Hematopoietic multipotent progenitor cell treated with erythropoietin and hydrocortisone succinate and interleukin-3 and kit ligand, for 15 days (in vitro differentiated cells): ENCODE results near the gene GTF2IRD1.
"Not testable (repeated sequence)": the region's sequence is repeated elsewhere in the genome, so short reads cannot be mapped to it uniquely, and the experiment has no call there.

ENCODE experiments used
- DNase-seq: peaks from one replicate; pipeline ENCODE4 v3.0.0-alpha.2; 2015; ENCODE audit warnings: low spot score

The GTF2IRD1 gene

GRCh38 chr7:74453322-74454011 is at the start of gene GTF2IRD1:
GTF2IRD1 (plus strand) TSS chr7:74453906; CDS start chr7:74508081, 54,175 bp downstream.
- DNase-seq: no peak

DNA sequence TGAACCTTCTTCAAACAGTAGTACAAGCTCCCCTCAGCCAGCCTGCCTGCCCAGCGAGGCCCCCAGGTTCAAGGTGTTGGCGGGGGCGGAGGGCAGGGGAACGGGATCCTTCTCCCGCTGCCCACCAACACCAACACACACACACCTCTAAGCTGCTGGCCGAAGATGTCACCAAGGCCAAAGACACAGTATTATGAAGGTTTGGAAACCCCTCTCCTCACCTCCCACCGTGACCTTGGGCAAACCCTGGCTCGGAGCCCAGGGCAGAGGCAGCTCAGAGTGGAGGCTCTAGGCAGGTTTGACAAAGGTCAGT is 49.4 kb upstream of the GTF2IRD1 start:
- DNase-seq: no peak

GRCh38 chr7:74404741-74405140 is 49.0 kb upstream of the GTF2IRD1 start:
- no peak for DNase-seq

GRCh38 chr7:74405191-74405898 is 48.4 kb upstream of the GTF2IRD1 start:
- no peak for DNase-seq

DNA sequence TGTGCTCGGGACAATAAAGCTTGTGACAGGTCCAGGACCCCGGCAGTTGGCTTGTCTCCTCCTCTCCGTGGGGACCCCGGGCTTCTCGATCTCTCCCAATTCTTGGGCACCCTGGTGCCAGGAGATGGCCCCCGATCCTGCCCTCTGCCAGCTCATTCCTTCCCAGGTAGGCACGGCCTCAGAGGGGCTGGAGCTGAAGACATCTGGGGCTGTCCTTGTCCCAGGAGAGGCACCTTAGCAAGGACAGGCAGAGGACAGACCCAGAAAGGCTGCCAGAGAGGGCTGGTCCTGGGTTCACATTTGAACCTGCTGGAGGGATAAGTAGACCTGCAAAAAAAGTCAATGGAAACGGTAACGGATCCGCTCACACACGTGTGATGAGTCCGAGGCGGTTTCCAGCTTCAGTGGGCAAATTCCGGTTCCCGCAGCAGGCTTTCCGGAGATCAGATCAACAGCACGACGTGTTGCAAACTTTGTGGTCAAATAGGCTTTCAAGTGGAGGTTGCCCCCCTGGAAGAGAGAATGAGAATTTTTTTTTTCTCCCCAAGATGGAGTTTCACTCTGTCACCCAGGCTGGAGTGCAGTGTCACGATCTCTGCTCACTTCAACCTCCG is 47.7 kb upstream of the GTF2IRD1 start:
- no peak for DNase-seq

DNA sequence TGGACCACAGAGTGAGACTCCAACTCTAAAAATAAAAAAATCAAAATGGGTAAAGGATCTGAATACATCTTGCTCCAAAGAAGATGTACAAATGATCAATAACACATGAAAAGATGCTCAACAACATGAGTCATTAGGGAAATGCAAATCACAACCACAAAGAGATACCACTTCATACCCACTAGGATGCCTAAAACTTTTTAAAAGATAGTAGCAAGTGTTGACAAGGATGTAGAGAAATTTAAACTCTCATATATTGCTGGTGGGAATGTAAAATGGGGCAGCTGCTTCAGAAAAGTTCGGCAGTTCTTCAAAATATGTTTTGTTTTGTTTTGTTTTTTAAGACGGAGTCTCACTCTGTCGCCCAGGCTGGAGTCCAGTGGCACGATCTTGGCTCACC is 45.7 kb upstream of the GTF2IRD1 start:
- no peak for DNase-seq

DNA sequence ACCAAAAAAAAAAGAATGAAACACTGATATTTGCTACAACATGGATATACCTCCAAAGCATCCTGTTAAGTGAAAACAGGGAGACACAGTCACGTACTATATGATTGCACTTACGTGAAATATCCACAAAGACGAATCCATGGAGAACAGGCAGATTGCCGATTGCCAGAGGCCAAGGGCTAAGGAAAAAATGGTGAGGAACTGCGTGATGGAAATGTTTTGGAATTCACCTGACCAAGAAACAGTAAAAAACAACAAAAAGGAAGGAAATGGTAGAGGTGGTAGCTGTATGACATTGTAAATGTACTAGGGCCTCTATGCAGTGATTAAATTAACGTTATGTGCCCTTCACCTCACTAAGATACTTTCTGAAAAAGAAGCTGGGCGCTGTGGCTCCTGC is 44.1 kb upstream of the GTF2IRD1 start:
- DNase-seq: no peak

GRCh38 chr7:74410772-74411171 is 42.9 kb upstream of the GTF2IRD1 start:
- no peak for DNase-seq

- not testable (repeated sequence) for DNase-seq
Observed at GRCh38 chr7:74411571-74411970, 42.1 kb upstream of the GTF2IRD1 start.

DNA sequence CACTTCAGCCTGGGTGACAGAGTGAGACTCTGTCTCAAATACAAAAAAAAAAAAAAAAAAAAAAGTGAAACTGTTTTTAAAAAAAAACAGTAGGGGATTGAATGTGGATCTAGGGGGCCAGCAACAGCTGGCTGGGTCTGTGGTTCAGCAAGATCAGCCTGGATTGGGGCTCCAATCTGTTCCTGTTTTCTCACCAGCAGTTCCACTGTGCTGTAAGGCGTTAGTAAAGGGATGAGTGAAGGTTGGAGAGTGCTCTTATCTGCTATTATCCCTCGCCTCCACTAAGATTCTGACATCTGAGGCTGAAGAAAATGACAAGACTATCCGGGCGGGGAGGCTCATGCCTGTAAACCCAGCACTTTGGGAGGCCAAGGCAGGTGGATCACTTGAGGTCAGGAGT is 41.6 kb upstream of the GTF2IRD1 start:
- no peak for DNase-seq

- no peak for DNase-seq
Observed at GRCh38 chr7:74412603-74413002, 41.1 kb upstream of the GTF2IRD1 start.

- DNase-seq: not testable (repeated sequence)
Observed at GRCh38 chr7:74414595-74415333, 38.9 kb upstream of the GTF2IRD1 start.

- DNase-seq: peak; percentile 57
Observed at GRCh38 chr7:74417419-74417971, 36.2 kb upstream of the GTF2IRD1 start.

DNA sequence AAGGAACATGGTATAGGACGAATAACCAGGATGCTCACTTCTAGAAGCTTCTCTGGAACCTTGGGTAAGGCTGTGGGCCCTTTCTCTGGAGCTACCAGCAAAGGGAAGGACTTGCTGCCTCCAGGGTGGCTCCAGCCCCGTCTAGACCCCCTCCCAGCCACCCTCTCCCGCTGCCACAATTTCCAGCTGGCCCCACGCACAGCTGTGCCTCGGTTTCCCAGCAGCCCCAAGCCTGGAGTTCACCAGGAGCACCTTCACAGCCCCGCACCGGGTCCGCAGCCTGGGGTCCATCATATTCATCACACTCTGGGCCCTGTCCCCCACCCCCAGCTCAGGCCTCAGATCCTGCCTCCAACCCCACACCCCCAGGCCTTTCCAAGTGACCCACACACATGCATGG is 35.6 kb upstream of the GTF2IRD1 start:
- no peak for DNase-seq

DNA sequence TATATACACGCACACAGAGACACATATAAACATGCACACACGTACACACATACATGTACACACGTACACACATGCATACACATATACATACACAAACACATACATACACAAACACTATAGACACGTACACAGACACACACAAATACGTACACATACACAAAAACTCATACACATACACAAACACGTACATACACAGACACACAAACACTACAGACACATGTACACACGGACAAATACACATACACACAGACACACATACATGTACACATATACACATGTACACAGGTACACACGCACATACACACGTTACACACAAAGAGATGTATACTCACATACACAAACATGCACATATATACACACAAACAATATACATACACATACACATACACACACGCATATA is 35.2 kb upstream of the GTF2IRD1 start:
- DNase-seq: no peak

GRCh38 chr7:74419232-74419631 is 34.5 kb upstream of the GTF2IRD1 start:
- not testable (repeated sequence) for DNase-seq

DNA sequence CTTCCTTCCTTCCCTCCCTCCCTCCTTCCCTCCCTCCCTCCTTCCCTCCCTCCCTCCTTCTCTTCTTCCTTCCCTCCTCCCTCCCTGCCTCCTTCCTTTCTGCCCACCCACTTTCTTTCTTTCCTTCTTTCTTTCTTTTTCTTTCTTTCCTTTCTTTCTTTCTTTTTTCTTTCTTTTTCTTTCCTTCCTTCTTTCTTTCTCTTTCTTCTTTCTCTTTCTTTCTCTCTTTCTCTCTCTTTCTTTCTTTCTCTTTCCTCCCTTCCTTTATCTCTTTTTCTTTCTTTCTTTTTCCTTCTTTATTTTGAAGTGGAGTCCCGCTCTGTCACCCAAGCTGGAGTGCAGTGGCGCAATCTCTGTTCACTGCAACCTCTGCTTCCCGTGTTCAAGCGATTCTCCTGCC is 33.7 kb upstream of the GTF2IRD1 start:
- DNase-seq: no peak

GRCh38 chr7:74424291-74424880 is 29.3 kb upstream of the GTF2IRD1 start:
- no peak for DNase-seq

DNA sequence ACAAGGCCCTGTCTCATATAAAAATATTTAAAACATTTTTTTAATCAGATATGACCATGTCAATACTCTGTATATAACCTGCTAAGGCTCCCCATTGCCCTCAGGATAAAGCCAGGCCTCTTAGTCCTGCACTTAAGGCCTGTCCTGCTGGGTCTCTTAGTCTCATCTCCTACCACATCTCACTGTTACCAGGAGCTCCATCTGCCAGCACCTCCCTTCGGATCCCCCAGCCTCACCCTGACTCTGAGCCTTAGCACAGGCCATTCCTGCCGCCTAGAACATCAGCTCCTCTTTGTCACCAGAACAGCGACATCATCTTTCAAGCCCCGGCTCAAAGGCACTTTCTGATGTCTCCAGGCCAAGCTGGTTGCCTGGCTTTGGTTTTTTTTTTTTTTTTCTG is 25.7 kb upstream of the GTF2IRD1 start:
- DNase-seq: no peak

DNA sequence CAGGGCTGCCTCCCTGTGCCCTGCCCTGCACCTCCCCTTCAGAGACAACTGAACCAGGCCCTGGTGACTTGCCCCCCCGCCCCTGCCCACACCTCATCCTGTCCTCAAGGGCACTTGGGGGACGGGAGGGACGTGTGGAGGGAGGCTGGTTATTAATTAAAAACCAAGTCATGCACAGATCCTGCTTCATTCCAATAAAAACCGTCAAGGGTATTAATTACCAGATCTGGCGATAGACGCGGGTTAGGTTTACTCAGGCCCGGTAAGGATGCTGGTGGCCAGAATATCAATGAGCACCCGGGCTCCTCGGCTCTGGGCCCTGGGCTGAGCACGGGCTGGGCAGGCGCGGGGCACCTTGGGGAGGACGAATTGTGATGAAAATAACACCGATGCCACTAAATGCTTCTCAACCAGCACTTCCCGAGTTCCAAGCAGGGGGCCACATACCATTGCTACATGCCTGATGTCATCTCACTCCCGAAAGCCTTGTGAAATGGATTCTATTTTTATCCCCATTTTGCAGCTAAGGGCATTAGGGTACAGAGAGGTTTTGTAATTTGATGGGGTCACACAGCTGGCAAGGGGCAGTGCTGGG is 24.5 kb upstream of the GTF2IRD1 start:
- DNase-seq: no peak

GRCh38 chr7:74430409-74430808 is 23.3 kb upstream of the GTF2IRD1 start:
- DNase-seq: not testable (repeated sequence)
